GM18861 (cell line): ENCODE data around the gene ARHGAP45.

Source experiments
- ATAC-seq: cut with Tn5 transposase; IDR thresholded peaks from one replicate; pipeline ENCODE4 v1.9.1; 2021; ENCODE audit not compliant: unreplicated experiment

ARHGAP45 gene

DNA sequence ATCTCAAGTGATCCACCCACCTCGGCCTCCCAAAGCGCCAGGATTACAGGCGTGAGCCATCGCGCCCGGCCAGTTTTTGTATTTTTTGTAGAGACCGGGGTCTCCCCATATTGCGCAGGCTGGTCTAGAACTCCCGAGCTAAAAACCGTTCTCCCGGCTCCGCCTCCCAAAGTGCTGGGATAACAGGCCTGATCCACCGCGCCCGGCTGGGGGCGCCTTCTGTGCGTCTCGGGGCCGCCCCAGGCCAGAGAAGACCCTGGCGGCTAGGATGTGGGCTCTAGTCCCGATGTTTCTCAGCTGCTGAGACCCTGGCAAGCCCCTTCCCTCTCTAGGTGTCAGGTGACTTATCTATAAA lies 3.6 kb downstream of the ARHGAP45 start:
- no peak for ATAC-seq

DNA sequence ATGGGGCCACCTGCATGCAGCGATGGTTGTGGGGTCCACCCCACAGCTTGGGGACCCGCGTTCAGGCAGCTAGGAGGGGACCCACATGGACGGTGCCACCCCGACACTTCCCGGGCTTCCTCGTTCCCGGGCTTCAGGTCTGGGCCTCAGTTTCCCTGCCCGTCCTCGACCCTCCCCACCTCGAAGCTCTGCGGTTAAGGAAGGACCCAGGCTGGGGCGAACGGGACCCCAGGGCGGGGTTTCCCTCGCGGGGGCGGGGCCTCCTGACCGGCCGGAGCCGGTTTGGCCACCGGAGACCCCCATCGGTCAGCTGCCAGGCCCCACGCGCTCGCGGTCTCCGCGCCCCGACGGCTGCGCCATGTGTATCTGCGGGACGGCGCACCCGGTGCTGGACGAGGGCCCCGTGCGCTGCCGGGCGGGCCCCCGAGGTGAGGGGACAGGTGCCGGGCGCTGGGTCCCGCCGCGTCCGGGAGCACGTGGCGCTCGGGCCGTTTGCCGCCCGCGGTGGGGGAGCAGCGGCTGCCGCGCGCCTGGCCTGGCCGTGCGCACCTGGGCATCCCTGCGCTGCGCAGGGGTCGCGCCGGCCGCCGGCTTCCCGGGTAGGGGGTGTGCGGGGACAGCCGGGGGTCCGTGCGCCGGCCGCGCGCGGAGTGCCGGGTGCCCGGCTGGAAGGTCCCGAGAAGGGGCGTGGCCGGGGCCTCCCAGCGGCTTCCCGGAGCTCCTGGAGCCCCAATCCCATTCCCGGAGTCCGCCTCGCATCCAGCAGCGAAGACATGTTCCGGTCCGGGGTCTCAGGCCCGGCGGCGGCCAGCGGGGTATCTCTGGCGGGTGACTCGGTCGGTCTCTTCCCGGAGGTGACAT lies 4.2 kb downstream of the ARHGAP45 start:
- no peak for ATAC-seq

DNA sequence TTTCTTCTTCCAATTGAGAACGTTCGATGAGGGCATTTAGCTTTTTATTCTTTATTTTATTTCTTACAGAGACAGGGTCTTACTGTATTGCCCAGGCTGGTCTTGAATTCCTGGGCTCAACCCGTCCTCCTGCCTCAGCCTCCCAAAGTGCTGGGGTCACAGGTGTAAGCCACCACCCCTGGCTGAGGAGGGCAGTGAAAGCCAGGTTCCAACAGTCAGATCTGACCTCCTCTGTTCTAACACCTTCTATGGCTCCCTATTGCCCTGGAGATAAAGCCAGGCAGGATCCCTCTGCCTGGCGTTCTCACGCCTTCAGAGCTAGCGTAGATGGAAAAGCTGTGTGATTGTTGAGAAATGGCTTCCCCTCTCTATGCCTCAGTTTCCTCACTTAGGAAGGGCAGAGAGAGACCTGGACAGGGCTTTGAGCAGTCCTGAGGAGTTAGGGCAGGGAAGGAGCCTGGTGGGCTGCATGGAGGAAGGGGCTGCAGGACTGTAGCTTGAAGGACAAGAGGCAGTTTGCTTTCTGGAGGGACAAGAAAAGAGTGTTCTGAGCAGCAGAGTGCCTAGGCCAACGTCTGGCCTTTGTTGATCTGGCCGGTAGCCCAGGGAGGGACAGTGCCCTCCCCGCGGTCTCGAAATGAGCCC lies 5.5 kb downstream of the ARHGAP45 start:
- no peak for ATAC-seq

DNA sequence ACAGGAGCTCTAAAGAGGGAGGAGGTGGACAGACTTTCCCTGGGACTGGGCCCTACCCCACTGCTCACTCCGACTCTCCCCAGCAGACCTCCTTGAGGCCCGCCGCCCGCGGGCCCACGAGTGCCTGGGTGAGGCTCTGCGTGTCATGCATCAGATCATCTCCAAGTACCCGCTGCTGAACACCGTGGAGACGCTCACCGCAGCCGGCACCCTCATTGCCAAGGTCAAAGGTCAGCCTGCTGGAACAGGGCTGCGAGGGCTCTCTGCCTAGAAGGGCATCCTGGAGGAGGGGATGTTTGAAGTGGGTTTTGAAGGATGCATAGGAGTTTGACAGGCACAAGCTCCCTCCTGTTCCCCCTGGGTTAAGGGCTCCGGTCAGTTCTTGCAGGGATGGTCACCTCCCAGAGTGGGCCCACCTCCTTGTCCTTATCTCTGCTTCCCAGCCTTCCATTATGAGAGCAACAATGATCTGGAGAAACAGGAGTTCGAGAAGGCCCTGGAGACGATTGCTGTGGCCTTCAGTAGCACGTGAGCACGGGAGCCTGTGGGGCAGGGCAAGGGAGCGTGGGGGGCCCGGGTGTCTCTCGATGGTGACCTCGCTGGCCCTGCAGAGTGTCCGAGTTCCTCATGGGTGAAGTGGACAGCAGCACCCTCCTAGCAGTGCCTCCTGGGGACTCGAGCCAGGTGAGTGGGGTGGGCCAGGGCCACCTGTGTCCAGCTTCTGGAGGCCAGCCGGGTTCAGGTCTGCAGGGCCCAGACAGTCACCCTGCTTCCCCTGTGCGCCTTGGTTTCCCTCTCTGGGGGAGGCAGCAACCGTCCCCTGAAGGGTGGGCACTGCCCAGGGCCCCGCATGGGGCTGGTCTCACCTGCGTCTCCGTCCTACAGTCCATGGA lies 6.3 kb downstream of the ARHGAP45 start:
- ATAC-seq, result no peak

DNA sequence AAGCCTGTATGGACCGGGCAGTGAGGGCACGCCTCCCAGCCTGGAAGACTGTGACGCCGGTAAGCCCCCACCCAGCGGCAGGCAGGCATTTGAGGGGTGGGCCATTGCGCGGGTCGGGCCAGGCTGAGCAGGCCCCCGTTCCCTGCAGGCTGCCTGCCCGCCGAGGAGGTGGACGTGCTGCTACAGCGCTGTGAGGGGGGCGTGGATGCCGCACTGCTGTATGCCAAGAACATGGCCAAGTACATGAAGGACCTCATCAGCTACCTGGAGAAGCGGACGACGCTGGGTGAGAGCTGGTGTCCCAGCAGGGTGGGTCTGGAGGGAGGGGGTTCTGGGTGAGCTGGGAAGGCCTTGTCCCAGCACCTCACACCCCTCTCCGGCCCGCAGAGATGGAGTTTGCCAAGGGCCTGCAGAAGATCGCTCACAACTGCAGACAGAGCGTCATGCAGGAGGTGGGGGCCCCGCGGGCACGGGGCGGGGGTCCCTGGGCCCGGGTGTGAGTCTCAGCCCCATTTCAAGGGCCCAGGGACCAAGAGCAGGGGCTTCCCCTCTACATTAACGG lies 7.1 kb downstream of the ARHGAP45 start:
- ATAC-seq, result no peak

DNA sequence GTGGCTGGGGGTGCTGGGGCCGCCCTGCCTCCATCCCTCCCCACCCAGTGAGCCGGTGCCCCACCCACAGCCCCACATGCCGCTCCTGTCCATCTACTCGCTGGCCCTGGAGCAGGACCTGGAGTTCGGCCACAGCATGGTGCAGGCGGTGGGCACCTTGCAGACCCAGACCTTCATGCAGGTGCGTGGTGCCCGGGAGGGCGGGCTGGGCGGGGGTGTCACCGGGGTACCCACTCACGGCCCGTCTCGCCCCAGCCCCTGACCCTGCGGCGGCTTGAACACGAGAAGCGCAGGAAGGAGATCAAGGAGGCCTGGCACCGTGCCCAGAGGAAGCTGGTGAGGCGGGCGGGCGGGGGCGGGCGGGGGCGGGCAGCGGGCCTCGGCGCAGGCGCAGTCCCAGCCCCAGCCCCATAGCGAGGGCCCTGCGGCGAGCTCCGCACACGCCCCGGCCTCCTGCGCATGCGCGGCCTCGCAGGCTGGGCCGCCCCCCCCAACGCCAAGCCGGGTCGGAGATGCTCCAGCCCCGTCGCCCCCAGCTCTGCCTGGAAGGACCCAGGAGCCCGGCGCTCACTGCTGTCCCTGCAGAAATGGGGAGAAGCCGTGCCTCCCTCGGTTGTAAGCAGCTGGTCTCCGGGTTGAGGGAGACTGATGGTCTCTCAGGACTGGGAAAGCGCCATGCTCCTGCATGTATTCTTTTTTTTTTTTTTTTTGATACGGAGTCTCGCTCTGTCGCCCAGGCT lies 7.7 kb downstream of the ARHGAP45 start:
- ATAC-seq, result no peak

DNA sequence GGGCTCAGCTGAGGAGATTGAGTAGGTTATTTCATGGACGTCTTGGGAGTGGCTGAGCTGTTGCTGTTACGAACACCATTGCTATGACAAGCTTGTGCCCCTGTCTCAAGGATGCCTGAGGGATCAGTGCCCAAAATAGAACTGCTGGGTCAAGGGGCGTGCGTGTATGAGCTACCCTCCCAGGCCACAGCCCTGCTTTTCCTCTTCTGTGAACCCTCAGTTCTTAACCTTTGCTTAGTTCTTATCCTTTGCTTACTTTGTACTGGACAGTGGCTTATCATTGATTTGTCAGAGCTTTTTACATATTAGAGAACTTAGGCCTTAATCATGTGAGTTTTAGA lies 9.0 kb downstream of the ARHGAP45 start:
- no peak for ATAC-seq

DNA sequence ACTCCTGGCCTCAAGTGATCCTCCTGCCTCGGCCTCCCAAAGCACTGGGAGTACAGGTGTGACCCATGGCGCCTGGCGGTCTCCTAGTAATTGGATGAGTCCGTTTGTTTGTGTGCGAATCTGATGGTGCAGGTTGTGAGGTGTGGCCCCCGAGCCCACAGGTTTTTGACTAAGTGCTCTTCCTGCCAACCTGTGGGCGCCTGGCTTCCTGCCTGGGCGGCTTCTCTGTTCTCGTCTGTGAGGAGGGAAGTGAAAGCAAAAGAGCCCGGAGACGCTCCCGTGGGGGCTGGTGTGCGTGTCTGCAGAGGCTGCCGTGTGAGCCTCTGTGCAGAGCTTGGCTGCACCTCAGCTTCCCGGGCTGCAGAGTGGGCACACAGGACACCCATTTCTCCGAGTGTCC lies 10.0 kb downstream of the ARHGAP45 start:
- peak; percentile 69 for ATAC-seq

DNA sequence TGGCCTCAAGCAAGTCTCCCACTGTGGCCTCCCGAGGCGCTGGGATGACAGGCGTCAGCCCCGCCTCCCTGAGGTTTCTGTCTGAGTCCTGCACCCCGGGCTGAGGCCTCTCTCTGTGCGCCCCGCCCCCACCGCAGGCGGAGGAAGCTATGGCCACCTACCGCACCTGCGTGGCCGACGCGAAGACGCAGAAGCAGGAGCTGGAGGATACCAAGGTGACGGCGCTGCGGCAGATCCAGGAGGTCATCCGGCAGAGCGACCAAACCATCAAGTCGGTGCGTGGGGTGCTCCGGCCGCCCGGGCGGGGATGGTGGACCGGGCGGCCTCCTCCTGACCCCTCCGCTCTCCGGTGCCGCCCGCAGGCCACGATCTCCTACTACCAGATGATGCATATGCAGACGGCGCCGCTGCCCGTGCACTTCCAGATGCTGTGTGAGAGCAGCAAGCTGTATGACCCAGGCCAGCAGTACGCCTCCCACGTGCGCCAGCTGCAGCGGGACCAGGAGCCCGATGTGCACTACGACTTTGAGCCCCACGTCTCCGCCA lies 12.7 kb downstream of the ARHGAP45 start:
- no peak for ATAC-seq

DNA sequence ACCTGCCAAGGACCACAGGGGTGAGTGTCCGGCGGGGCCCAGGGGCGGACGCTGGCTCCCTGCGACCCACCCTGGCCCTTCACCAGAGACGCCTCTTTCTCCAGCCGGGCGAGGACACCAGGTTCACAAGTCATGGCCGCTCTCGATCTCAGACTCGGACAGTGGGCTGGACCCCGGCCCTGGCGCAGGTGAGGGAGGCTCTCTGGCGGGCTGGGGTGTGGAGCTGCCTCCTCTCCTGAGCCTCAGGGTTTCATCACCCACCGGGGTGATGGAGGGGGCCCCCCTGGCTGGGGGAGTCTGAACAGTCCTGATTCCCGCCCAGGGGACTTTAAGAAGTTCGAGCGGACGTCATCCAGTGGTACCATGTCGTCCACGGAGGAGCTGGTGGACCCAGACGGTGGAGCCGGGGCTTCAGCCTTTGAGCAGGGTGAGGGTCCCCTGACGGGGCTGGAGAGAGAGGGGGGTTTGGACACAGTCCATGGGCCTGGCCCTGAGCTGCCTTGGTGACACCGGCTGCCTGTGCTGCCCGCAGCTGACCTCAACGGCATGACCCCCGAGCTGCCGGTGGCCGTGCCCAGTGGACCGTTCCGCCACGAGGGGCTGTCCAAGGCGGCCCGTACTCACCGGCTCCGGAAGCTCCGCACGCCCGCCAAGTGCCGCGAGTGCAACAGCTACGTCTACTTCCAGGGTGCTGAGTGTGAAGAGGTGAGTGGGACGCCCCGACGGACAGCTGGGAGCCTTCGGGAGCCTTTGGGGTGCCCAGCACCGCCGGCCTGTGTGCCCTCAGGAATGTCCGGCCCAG lies 13.6 kb downstream of the ARHGAP45 start:
- no peak for ATAC-seq

DNA sequence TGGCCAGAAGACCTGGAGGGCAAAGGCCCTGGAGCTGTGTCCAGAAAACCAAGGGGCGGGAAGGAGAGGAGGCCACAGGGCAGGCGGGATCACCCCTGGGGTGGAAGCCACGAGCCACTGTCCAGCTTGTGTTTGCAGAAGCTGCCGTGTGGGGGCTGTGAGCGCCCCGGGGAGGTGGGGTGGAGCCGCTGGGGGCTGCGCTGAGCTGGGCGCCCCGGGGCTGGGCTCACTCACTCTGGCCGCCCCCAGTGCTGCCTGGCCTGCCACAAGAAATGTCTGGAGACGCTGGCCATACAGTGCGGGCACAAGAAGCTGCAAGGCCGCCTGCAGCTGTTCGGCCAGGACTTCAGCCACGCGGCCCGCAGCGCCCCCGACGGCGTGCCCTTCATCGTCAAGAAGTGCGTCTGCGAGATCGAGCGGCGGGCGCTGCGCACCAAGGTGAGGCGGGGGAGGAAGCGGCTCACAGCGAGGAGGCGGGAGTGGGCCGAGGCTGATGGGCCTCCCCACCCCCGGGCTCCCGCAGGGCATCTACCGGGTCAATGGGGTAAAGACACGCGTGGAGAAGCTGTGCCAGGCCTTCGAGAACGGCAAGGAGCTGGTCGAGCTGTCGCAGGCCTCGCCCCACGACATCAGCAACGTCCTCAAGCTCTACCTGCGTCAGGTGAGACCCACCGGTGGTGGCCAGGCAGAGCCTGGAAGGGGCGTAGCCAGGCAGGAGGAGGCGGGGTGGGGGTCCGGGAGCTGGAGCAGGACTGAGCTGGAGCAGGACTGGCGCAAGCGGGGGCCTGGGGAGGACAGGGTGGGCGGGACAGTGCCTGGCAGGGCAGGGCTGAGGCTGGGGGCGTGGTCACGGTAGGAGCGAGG lies 14.6 kb downstream of the ARHGAP45 start:
- no peak for ATAC-seq

DNA sequence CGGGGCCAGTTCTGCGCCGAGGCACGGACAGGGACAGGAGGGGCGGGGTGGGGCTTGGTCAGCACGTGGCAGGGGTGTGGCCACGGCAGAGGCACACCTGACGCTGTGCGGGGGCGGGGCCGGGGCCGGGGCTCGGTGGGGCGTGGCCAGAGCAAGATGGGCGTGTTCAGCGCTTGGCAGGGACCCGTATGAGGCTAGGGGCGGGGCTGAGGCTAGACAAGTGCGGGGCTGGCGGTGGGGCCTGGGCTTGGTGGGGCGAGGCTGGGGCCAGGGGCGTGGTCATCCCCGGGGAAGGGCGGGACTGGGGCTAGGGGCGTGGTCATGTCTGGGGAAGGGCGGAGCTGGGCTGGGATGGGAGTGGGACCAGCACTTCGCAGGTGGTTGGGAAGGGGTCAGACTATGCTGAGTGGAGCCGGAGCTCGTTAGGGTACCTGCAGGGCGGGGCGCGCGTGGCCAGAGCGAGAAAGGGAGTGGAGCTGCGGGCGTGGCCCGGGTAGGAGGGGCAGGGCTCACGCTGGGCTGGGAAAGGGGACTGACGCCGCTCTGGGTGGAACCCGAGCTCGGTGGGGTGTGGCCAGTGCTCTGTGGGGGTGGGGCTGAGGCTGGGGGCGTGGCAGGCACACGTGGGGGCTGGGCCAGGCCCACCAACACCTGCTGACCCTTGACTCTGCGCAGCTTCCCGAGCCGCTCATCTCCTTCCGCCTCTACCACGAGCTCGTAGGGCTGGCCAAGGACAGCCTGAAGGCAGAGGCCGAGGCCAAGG lies 15.4 kb downstream of the ARHGAP45 start:
- ATAC-seq, result no peak

DNA sequence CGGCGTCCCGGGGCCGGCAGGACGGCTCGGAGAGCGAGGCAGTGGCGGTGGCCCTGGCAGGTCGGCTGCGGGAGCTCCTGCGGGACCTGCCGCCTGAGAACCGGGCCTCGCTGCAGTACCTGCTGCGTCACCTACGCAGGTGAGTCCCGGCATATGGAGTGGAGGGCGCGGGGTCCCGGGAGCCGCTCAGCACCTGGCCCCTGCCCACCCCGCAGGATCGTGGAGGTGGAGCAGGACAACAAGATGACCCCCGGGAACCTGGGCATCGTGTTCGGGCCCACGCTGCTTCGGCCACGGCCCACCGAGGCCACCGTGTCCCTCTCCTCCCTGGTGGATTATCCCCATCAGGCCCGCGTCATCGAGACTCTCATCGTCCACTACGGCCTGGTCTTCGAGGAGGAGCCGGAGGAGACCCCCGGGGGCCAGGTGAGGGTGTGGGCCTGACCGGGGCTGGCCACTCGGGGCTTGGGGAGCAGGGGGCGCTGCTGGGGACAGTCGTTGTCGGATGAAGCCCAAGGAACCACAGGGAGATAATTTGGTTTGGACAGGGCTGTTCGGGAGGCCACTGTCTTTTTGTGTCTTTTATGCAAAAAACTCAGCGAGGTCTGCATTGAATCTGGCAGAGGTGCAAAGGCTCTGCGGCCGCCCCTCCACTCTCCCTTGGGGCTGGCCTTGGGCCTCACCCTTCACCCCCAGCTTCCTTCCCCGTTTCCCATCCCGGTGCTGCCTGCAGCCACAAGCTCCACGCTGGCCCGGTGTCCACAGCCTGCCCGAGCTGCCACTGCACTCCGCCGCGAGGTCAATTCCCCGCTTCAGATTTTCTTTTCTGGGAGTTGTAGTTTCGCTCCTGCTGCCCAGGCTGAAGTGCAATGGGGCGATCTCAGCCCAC lies 16.2 kb downstream of the ARHGAP45 start:
- no peak for ATAC-seq

DNA sequence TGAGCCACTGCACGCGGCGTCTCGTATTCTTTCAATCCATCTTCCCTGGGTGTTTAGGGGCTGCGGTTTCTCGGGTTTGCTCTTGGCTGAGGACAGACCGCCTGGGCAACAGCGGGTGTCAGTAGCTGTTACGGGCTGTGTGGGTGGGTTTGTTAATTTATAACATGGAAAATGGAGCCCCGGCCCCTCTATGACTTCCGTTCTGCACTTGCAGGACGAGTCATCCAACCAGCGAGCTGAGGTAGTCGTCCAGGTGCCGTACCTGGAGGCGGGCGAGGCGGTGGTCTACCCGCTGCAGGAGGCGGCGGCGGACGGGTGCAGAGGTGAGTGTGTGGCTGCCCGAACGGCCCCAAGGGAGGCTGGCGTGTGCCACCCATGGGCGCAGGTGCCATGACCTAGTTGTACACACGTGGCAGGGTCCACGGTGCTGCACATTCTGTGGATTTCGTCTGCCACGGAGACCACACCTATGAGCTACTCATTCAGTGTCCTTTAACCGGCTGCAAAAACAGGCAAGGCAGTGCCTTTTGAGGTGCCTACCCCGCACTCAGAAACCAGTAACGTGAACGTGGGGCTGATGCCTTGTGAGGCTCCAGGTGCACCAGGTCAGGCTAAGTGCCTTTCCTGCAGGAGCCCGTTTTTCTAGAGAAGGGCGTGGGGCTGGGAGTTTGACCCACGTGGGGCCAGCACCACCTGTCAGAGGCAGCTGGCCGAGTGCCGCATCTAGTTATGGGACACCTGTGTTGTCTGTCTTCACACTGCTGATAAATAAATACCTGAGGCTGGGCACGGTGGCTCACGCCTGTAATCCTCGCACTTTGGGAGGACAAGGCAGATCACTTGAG lies 17.3 kb downstream of the ARHGAP45 start:
- no peak for ATAC-seq

DNA sequence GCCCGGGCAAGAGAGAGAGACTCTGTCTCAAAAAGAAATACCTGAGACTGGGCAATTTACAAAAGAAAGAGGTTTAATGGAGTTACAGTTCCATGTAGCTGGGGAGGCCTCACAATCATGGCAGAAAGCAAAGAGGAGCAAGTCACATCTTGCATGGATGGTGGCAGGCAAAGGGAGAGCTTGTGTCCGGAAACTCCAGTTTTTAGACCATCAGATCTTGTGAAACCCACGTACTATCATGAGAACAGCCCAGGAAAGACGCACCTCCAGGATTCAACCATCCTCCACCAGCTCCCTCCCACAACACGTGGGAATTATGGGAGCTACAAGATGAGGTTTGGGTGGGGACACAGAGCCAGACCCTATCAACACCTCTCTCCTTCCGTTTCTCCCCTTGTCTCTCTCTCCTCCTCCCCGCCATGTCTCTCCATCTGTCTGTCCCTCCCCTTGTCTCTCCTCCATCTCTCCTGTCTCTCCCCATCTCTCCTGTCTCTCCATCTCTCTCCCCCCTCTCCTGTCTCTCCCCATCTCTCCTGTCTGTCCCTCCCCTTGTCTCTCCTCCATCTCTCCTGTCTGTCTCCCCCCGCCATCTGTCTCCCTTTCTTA lies 18.2 kb downstream of the ARHGAP45 start:
- no peak for ATAC-seq
